Epithelial cell of proximal tubule (primary cell): ENCODE data around the gene ZNF334. TPM values are rescaled to one million over a fixed set of nuclear protein-coding genes. Genes with fewer than 3 reads are reported as not detected.

Experiments
- DNase-seq: peaks from one replicate; pipeline ENCODE4 v3.0.0-alpha.2; 2011; ENCODE audit warnings: low read depth
- H3K4me3 ChIP-seq: 2 replicates; pipeline ENCODE4 v1.5.1; 2011; ENCODE audit warnings: low read depth, mild to moderate bottlenecking, low read length
- CTCF ChIP-seq: conservative IDR thresholded peaks from 2 replicates; pipeline ENCODE4 v1.5.1; 2012; ENCODE audit warnings: low read depth, mild to moderate bottlenecking, low read length
- total RNA-seq: library from RNA; depleted of rRNA; stranded (reverse); fragments of >200 nt; gene quantifications from 2 replicates; pipeline ENCODE4 v1.2.3, GENCODE V29; 2015

ZNF334 gene
- total RNA-seq, 1 donor from 2014 or later = 2.2 TPM

- DNase-seq = no peak
- no peak for TF ChIP-seq CTCF
- no peak overlapping the region for H3K4me3 ChIP-seq
These were observed 24.9 kb downstream of the ZNF334 start for GRCh38 chr20:46488451-46488850.

- TF ChIP-seq CTCF = no peak
- DNase-seq = no peak
- no peak overlapping the region for H3K4me3 ChIP-seq
These were observed 25.7 kb downstream of the ZNF334 start for GRCh38 chr20:46487628-46488027.

GRCh38 chr20:46485431-46485830 is 27.9 kb downstream of the ZNF334 start:
- no peak for TF ChIP-seq CTCF
- H3K4me3 ChIP-seq = no peak overlapping the region
- DNase-seq = no peak

GRCh38 chr20:46484954-46485353 is 28.4 kb downstream of the ZNF334 start:
- no peak for TF ChIP-seq CTCF
- no peak overlapping the region for H3K4me3 ChIP-seq
- DNase-seq = no peak

GRCh38 chr20:46483879-46484278 is 29.5 kb downstream of the ZNF334 start:
- DNase-seq = no peak
- no peak overlapping the region for H3K4me3 ChIP-seq

GRCh38 chr20:46482864-46483263 is 30.5 kb downstream of the ZNF334 start:
- no peak for DNase-seq
- no peak overlapping the region for H3K4me3 ChIP-seq
- TF ChIP-seq CTCF = no peak

More at GRCh38 chr20:46483879-46484278, 29.5 kb downstream of the ZNF334 start:
- no peak for TF ChIP-seq CTCF

GRCh38 chr20:46477640-46478039 is 35.7 kb downstream of the ZNF334 start:
- H3K4me3 ChIP-seq = no peak overlapping the region

More at GRCh38 chr20:46477640-46478039, 35.7 kb downstream of the ZNF334 start:
- TF ChIP-seq CTCF = no peak
- no peak for DNase-seq
